ENCODE results near the gene OR10A7.
"Not testable (repeated sequence)": the region's sequence is repeated elsewhere in the genome, so short reads cannot be mapped to it uniquely, and the experiment has no call there.

OR10A7 gene, protein sequence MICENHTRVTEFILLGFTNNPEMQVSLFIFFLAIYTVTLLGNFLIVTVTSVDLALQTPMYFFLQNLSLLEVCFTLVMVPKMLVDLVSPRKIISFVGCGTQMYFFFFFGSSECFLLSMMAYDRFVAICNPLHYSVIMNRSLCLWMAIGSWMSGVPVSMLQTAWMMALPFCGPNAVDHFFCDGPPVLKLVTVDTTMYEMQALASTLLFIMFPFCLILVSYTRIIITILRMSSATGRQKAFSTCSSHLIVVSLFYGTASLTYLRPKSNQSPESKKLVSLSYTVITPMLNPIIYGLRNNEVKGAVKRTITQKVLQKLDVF

DNA sequence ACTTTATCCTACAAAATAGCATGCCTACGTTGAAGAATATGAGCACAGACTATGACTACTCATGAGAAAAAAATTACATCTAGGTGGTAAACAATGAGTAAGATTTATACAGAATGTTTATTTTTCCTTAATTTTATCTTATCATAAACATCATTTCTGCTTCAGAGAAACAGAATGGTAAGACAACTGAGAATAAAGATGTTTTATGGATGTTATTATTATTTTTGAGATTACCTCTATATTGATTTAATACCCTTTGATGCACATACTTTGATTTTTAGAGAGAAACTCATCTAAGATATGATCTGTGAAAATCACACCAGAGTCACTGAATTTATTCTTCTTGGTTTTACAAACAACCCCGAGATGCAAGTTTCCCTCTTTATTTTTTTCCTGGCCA lies at the start of gene OR10A7:
Gene OR10A7 (plus strand): TSS at position 301 of the 400 bp plus-strand sequence. CDS start 0 bp downstream, at position 301.
- no peak for DNase-seq

DNA sequence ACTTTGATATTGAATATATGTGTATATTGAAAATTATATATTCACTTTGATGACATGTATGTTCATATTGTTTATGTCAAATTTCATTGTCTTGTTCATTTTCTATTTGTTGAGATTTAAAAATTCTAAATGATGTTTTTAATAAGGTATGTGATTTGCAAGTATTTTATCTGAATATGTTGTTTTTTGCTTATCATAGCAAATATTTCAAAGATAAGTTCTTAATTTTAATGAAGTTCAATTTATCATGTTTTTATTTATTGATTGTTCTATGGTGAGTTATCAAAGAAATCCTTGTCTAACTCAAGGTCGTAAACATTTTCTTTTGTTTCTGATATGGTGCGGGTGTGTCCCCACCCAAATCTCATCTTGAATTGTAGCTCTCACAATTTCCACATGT lies 49.4 kb upstream of the OR10A7 start:
- no peak for DNase-seq

DNA sequence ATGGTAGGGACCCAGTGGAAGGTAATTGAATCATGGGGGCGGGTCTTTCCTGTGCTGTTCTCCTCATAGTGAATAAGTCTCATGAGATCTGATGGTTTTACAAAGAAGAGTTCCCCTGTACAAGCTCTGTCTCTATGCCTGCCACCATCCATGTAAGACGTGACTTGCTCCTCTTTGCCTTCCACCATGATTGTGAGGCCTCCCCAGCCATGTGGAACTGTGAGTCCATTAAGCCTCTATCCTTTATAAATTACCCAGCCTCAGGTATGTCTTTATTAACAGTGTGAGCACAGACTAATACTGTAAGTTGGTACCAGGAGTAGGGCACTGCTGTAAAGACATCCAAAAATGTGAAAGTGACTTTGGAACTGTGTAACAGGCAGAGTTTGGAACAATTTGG lies 49.0 kb upstream of the OR10A7 start:
- not testable (repeated sequence) for DNase-seq

DNA sequence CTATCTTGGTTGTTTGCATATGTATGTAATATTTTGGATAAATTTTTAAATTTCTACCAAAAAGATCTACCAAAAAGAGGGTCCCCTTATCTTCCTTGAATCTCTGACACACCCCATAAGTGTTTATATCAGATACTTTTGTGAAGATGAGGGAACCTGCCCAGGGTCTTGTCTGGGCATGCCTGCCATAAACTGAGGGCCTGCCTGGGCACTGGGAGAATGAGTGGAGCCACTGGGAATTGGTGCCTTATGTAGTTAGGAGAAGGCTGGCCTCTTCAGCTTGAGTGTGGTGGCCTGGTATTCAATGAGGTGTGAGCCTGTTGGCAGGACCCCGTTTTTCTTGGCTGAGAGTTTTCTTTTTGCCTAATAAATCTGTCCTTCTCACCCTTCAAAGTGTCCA lies 48.1 kb upstream of the OR10A7 start:
- no peak for DNase-seq

DNA sequence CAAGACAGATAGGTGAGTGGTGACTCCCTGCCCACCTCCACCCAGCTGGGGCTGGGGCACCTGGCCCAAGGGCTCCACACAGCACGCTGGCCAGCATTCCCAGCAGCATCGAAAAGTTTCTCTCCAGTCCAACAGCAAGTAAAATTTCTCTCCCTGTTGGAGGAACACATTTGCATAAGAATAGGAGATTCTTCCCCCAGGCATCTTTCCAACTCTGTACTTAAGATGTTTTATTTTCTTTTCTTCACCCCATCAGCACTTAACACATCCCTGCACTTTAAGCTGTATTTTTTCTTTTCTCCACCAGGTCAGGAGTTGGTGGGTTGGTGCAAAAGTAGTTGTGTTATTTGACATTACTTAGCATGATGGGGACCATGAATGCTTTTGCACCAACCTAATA lies 47.4 kb upstream of the OR10A7 start:
- DNase-seq = no peak

DNA sequence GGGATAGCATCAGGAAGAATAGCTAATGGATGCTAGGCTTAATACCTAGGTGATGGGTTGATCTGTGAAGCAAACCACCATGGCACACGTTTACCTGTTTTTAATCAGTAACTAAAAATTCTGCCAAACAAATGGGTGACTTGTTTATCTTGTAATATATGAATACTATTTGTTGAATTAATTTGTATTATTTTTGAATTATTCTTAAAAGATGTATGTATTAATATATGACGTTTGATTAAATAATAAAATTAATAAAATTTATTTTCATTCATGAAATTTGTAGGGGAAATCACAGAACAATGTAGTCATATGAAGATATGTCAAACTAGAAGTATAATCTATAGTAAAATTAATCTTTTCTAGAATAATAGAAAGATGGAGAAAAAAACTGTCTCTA lies 32.3 kb upstream of the OR10A7 start:
- DNase-seq = no peak

DNA sequence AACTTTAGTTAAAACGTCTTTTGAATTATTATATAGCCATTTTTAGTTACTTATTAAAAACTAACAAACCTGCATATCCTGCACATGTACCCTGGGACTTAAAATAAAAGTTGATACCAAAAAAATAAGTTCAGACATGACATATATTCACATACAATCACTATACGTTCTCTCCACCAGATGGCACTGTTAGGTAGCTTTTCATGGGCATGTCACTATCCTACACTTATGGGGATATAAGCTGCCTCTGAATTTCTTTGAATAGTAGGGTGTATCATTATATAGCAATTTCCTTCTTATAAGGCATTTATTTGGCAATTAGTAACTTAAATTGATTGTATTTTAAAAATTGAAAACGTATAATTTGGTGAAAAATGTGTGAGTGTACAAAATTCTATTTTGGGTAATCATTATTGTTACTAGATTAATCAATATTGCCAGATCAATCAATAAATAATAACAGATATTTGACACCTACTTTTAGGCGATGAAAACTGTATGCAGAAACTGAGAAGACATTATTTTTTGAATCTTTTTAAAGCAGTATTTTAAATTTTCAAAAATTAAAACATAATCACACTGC lies 31.8 kb upstream of the OR10A7 start:
- peak; percentile 75 to 80 for DNase-seq

DNA sequence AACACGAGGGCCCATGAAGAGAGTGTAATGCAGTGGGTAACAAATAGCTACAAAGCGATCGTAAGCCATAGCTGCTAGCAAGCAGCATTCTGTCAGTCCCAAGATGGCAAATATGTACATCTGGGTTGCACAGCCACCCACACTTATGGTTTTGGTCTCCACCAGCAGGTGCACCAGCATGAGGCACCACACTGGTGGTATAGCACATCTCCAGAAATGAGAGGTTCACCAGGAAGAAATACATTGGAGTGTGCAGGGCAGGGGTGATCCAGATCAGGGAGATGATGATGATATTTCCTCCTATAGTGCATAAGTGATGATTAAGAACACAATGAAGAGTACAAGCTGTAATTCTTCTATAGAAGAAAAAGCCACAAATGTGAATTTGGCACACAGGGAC lies 26.4 kb upstream of the OR10A7 start:
- no peak for DNase-seq

DNA sequence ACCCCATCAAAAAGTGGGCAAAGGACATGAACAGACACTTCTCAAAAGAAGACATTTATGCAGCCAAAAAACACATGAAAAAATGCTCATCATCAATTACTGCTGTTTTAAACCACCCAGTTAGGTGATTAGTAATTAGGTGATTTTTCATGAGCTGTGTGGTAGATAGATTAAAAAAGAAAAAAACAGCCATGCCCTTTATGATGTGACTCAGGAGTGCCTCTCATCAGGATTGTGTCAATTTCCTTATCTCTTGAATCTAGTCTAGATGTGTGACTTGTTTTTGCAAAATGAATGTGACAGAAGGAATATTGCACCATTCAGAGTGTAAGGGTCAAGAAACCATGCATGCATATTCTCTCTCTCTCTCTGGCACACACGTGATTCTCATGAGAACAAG lies 5.7 kb downstream of the OR10A7 start:
- DNase-seq = no peak

DNA sequence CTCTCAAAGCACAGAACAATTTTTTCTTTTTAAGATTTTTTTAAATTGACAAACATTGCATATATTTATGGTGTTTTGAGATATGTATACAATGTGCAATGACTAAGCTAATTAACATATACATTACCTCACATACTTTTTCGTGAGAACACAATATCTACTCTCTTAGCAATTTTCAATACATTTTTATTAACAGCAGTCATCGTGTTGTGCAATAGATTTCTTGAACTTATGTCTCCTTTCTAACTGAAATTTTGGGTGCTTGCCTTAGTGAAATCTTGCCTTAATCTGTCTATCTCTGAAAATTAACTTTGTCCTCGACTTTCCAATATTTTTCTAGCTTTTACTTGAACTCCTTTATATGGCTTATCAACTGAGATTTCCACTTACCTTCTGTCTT lies 6.8 kb downstream of the OR10A7 start:
- no peak for DNase-seq

DNA sequence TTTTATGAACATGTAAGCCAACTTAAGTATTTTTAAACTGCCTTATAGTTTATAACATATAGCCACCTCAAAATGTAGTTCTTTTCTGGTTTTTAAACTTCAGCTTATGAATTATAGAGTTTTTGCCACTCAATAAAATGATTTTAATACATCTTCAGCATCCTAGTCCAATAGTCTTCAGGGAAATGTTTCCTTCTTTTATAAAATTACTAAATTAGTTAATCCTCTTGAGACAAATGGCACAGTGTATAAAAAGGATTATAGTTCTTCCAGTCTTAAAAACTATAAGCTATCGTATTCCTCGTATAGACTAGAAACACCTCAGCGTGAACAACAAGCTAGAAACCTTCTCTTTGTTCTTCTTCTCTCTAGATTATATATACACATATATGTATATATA lies 23.5 kb downstream of the OR10A7 start, which contains the start of gene OR6C74:
Gene OR6C74 (plus strand): TSS at position 301 of the 400 bp plus-strand sequence. CDS start 2,679 bp downstream, outside the sequence.
- DNase-seq = no peak

DNA sequence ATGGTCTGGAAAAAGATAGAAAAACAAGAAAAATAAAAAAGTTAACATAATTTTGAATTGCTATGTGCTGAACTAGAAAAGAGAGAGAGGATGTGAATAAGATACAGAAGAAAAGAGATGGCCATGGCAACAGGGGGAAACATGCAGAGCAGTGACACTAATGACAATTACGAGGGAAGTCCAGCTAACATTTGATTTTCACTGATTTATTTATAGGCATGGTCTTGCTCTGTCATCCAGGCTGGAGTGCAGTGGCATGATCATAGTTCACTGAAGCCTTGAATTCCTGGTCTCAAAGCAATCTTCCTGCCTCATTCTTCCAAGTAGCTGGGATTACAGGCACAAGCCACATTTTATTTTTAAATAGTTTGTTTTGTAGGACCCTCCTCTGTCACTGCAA lies 25.3 kb downstream of the OR10A7 start:
- no peak for DNase-seq

DNA sequence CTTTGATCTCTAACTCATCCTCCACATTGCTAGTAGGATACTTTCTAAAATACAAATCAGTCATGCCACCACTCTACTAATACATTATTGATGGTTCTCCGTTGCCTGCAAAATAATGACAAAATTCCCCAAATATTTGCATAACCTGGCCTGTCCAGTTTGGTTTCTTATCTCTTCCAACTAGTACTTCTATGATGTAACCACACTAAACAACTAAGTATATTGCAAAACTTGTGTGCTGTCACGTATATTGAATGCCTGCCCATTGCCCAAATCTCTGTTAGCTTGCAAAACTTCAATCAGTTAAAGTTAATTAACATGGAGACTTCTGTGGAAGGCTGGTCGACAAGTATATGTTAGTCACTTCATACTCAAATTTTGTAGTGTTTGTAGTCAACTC lies 30.1 kb downstream of the OR10A7 start:
- no peak for DNase-seq

DNA sequence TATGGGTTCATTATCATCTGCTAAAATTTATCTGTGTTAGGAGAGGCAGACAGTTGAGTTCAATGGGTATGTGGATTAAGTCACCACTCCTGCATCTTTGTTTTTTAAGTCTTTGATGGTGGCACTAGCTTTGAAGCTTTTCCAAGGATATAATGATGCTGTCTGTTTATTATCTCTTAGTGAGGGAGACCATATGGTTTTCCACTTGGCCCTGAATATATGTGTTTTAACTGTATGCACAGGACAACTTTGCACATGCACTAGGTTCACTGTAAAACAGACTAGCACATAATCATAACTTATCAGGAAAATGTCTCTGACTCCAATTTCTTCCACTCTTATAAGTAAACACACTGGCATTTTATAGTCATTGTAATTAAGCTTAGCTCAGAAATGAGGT lies 32.5 kb downstream of the OR10A7 start:
- no peak for DNase-seq

DNA sequence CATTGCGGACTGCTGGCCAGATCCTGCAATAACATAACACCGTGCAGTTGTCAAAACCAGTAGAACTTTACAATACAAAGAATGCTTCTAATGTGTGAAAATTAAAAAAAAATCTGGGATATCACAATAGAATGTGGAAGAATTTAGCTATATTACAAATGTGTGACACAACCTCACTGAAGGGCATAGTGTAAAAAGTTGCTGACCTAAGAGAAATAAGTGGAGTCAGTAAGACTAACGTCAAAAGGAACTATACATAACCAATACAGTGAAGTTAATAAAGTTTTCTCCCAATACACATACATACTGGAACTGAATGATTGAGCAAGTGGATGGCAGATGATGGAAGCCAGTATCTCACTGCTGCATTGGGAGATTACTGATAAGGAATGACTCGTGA lies 36.0 kb downstream of the OR10A7 start:
- no peak for DNase-seq

DNA sequence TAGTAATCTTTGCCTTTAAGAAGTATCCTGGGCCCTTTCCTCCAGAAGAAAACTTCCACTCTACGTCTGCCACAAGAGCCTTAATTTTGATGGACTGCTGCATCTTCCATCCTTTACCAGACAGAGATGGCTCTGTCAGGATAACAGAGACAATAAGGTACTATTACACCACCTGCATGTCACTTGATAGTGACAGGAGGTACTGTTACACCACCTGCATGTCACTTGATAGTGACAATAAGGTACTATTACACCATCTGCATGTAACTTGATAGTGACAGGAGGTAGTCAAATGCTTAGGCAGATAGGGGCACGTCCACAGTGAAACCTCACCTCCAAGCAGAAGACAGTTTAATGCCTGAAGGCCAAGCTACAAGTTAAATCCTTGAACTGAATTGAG lies 37.5 kb downstream of the OR10A7 start:
- no peak for DNase-seq

Data from AML-193 (cell line).